Activated CD8-positive, alpha-beta T cell treated with anti-CD3 and anti-CD28 coated beads, Interleukin-2, amount 10 ng/mL, durations not matched to agents 7 days and 5 days (primary cell): ENCODE data around the gene CPSF7. TPM values are rescaled to one million over a fixed set of nuclear protein-coding genes. Genes with fewer than 3 reads are reported as not detected.
A peak's percentile ranks its signal among the peaks of the same experiment; 100 is the strongest.
"Not testable (repeated sequence)": the region's sequence is repeated elsewhere in the genome, so short reads cannot be mapped to it uniquely, and the experiment has no call there.

ENCODE experiments used
- ATAC-seq: fragments of 150-1000 bp; cut with Tn5 transposase; one replicate; pipeline ENCODE4 v1.10.0; 2021; ENCODE audit warnings: moderate library complexity
- CTCF ChIA-PET: fragments of 350-600 bp; sonication (Branson Sonifier 250); formaldehyde crosslinking; loops from one replicate; lab custom pipeline; 2021; ENCODE audit warnings: antibody characterized with exemption; lab: Charles Lee
- POLR2A ChIA-PET: fragments of 350-600 bp; sonication (Branson Sonifier 250); formaldehyde crosslinking; loops from one replicate; lab custom pipeline; 2021; ENCODE audit warnings: antibody characterized with exemption; lab: Charles Lee
- DNase-seq: peaks from one replicate; pipeline ENCODE4 v3.0.0-alpha.2; 2020
- H3K27ac Mint-ChIP-seq: one replicate; pipeline ENCODE4 v1.8.0; 2021; ENCODE audit warnings: mild to moderate bottlenecking, mixed read lengths
- H3K27me3 Mint-ChIP-seq: one replicate; pipeline ENCODE4 v1.8.0; 2021; ENCODE audit warnings: low read depth, mixed read lengths
- H3K36me3 Mint-ChIP-seq: one replicate; pipeline ENCODE4 v1.8.0; 2021; ENCODE audit warnings: low read depth, mixed read lengths
- H3K4me1 Mint-ChIP-seq: one replicate; pipeline ENCODE4 v1.8.0; 2021; ENCODE audit warnings: low read depth, mixed read lengths
- H3K4me3 Mint-ChIP-seq: one replicate; pipeline ENCODE4 v1.8.0; 2021; ENCODE audit warnings: mild to moderate bottlenecking, mixed read lengths
- H3K9me3 Mint-ChIP-seq: one replicate; pipeline ENCODE4 v1.8.0; 2022; ENCODE audit warnings: mixed read lengths; ENCODE audit not compliant: insufficient read depth
- total RNA-seq, 2 experiments: library from RNA; stranded (reverse); gene quantifications; one replicate each; pipeline ENCODE4 v1.2.3, GENCODE V29; 2021

CPSF7 gene
- total RNA-seq, 2 experiments from 2014 or later, result 94.8 to 98.4 TPM

DNA sequence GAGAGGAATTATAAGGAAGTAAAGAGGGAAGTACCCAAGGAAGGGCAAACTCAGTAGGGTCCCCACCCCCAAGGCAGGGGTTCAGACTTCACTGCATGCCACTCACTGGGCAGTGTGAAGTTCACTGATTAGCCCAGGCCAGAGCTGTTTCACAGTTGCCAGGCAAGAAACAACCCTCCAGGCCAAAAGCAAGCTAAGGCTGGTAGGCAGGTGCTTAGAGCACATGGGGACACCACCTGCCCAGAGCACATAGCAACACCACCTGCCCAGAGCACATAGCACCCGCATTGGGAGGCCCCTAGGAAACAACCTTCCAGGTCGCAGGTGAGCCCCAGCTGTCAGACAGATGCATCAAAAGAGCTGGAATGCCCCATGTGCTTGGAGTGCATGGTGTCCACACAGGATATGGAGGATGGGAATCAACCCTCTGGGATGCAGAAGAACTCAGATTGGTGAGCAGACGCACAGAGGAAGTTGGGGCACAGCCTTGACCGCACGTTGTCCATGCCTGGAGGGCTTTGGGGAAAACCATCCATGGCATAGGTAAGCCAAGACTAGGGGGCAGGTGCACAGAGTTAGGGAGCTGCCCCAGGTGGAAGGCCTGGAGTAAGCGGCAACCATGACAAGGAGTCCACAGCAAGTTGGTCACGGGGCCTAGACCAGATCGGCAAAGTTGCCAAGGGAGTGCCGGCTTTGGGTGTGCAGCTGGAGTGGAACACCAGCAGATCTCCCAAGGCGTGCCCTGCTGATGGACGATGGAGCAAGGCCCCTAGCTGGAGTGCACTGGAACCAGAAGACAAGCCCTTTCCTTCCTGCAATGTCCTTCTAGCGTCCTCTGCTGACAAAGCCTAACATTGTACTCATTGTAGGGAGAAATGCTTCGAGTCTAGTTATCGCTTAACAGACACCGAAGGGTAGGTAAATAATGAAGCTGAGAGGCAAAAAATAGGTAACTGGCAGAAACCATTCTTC, 45.2 kb downstream of the CPSF7 start:
- ChIA-PET CTCF (interaction anchor here (1.0 to 7.8 kb wide), 26 partner anchors 9 to 483 kb away, joined by 3 to 390 read pairs (median 8); partner anchors contain the start of genes CYB561A3, DDB1, TKFC and TMEM138), POLR2A (interaction anchor here (2.0 to 2.4 kb wide), 3 partner anchors 23 to 51 kb away, joined by 6 to 11 read pairs (median 9); partner anchors contain the start of genes CYB561A3 and TMEM138)
- Mint-ChIP-seq H3K4me3 (no peak overlapping the region), H3K4me1 (peaks cover 7% of the 10 kb centered on the region), H3K9me3 (no peaks in the 10 kb centered on the region), H3K27ac (no peak overlapping the region), H3K36me3 (no peaks in the 10 kb centered on the region), H3K27me3 (peaks cover 3% of the 10 kb centered on the region)
- ATAC-seq, result no peak
- no peak for DNase-seq

DNA sequence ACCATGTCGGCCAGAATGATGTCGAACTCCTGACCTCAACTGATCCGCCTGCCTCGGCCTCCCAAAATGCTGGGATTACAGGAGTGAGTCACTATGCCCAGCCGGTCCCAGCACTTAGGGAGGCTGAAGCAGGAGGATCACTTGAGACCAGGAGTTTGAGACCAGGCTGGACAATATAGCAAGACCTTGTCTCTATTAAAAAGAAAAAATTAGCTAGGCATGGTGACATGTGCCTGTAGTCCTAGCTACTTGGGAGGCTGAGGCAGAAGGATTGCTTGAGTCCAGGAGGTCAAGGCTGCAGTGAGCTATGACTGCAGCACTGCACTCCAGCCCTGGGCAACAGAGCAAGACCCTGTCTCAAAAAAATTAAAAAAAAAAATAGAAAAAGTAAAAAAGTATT, 45.9 kb downstream of the CPSF7 start:
- ChIA-PET CTCF (interaction anchor here (2.5 to 7.8 kb wide), 6 partner anchors 11 to 130 kb away, joined by 20 to 390 read pairs (median 42); partner anchors contain the start of genes CYB561A3, DDB1, TKFC and TMEM138), POLR2A (interaction anchor here (2.3 kb wide), 1 partner anchor 50 kb away, joined by 6 read pairs; no protein-coding TSS in a partner anchor)
- not testable (repeated sequence) for H3K4me3 Mint-ChIP-seq, H3K27me3 Mint-ChIP-seq, H3K27ac Mint-ChIP-seq, H3K36me3 Mint-ChIP-seq, ATAC-seq, H3K4me1 Mint-ChIP-seq, H3K9me3 Mint-ChIP-seq, DNase-seq

DNA sequence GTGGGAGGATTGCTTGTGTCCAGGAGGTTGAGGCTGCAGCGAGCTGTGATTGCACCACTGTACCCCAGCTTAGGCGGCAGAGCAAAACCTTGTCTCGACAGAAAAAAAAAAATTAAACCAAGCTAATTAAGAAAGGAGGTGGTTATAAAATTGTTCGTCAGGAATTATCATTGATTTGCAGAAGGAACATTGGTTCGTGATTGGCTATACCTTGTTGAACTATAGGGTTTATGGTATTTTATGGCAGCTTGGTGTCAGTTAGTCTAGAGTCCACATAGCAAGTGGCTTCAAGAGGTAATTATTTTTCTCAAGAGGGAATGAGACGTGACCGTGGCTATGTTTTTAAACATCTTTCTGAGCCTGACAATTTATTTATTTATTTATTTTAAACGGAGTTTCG, 48.9 kb downstream of the CPSF7 start:
- Mint-ChIP-seq H3K27ac (no peak overlapping the region), H3K27me3 (no peaks in the 10 kb centered on the region), H3K9me3 (no peaks in the 10 kb centered on the region), H3K36me3 (peaks cover 10% of the 10 kb centered on the region), H3K4me1 (peaks cover 7% of the 10 kb centered on the region), H3K4me3 (no peak overlapping the region)
- ChIA-PET CTCF (interaction anchor here (7.8 kb wide), 1 partner anchor 43 kb away, joined by 390 read pairs; the partner anchor contains the start of genes DDB1 and TKFC), POLR2A (interaction anchor here (0.6 to 1.3 kb wide), 2 partner anchors 17 to 1407 kb away, joined by 3 read pairs; no protein-coding TSS in a partner anchor)
- DNase-seq (no peak), ATAC-seq (no peak)

DNA sequence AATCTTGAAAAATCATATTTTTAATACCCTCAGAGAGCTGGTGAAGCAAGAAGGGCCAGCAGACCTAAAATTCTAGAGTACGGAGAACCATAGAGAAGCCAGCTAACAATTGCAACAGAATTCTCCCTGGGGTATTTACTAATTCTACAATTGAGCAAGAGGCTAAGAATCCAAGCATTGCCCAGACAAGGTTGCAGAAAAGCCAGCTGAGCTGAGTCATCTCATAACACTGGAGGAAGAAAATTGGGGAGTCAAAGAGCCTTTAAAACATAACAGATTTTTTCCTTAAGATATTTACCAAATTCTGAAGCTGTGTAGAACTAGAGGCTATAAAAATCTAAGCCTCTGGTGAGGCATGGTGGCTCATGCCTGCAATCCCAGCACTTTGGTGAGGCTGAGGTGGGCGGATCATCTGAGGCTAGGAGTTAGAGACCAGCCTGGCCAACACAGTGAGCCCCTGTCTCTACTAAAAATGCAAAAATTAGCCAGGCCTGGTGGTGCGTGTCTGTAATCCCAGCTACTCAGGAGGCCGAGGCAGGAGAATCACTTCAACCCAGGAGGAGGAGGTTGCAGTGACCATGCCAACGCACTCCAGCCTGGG, 51.0 kb downstream of the CPSF7 start:
- POLR2A ChIA-PET, result no interaction called here
- CTCF ChIA-PET, result interaction anchor here (1.0 kb wide), 1 partner anchor 43 kb away, joined by 3 read pairs; no protein-coding TSS in a partner anchor
- Mint-ChIP-seq H3K27ac (no peak overlapping the region), H3K9me3 (no peaks in the 10 kb centered on the region), H3K27me3 (no peaks in the 10 kb centered on the region), H3K4me3 (no peak overlapping the region), H3K36me3 (peaks cover 22% of the 10 kb centered on the region), H3K4me1 (no peaks in the 10 kb centered on the region)
- DNase-seq, result no peak
- ATAC-seq, result no peak

DNA sequence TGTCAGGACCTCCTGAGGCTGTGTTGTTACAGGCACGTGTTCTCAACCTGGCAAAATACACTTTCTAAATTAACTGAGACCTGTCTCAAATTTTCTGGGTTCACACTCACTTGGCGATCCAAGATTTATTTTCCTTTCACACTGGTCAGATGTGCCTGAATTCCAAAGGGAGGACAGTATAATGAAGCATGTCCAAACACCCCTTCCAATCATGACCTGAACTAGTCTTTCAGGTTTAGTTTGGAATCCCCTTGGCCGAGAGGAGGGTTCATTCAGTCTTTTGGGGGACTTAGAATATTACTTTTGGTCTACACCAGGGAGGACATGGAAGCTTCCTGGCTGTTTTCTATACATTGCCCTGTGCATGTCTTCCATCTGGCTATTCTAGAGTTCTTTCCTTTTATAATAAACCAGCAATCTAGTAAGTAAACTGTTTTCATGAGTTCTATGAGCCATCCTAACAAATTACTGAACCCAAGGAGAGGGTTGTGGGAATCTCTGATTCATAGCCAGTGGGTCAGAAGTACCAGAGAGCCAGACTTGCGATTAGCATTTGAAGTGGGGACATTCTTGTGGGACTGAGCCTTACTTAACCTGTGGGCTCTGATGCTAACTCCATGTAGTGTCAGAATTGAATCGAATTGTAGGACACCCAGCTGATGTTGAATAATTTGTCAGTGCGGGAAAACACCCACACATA, 52.2 kb downstream of the CPSF7 start:
- no peak for ATAC-seq
- no peaks in the 10 kb centered on the region for H3K27me3 Mint-ChIP-seq
- H3K27ac Mint-ChIP-seq, result no peak overlapping the region
- H3K36me3 Mint-ChIP-seq, result peaks cover 27% of the 10 kb centered on the region
- H3K9me3 Mint-ChIP-seq, result peaks cover 4% of the 10 kb centered on the region
- no peaks in the 10 kb centered on the region for H3K4me1 Mint-ChIP-seq
- DNase-seq, result no peak
- no peak overlapping the region for H3K4me3 Mint-ChIP-seq
- POLR2A ChIA-PET, result no interaction called here
- CTCF ChIA-PET, result interaction anchor here (1.2 to 1.5 kb wide), 2 partner anchors 22 to 41 kb away, joined by 4 to 10 read pairs; no protein-coding TSS in a partner anchor

DNA sequence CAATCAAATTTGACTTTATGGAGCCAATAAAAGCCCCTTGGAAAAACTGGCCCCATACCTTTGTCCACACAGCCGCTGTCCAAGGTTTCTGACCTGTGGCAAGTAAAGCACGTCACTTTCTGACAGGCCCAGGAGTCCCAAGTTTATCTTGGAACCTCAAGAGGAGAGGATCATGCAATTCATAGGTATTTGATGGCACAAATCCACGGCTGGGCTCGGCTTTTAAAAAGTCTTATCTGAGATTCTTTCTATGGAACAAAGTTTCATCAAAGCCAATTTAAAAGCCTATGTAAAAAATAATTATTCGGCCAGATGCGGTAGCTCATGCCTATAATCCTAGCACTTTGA, 54.0 kb downstream of the CPSF7 start:
- POLR2A ChIA-PET, result interaction anchor here (2.3 kb wide), 1 partner anchor 13 kb away, joined by 6 read pairs; the partner anchor contains the start of gene TMEM138

DNA sequence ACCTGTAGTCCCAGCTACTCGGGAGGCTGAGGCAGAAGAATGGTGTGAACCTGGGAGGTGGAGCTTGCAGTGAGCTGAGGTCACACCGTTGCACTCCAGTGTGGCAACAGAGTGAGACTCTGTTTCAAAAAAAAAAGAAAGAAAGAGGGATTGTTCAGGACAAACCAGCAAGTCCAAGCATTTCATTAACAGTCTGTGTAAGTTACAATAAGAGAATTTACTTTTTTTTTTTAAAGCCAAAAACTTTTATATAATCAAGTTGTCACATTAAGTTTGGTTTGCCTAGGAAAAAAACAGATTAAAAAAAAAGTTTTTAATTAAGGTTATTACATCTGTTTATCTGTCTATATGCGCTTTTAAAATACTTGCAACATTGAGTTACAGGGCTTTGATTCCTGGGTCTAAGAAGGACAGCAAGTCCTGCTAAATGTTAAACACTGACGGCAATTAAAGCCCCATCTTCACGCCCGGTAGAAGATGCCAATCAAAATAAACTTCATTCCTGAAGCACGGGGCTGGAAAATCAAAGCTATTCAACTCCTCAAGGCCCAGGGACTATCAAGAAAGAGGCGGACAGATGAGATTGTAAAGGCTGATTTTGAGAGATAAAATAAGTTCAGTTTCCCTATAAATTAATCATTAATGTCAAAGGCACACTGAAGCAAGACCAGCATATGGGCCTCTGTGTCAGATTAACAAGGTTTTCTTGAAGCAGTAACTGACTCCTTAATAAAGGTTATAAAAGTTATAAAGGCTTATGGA, 56.9 kb downstream of the CPSF7 start:
- DNase-seq (no peak), ATAC-seq (no peak)
- Mint-ChIP-seq H3K4me1 (peaks cover 14% of the 10 kb centered on the region), H3K9me3 (peaks cover 4% of the 10 kb centered on the region), H3K27ac (no peak overlapping the region), H3K27me3 (no peaks in the 10 kb centered on the region), H3K36me3 (peaks cover 62% of the 10 kb centered on the region), H3K4me3 (no peak overlapping the region)
- ChIA-PET POLR2A (interaction anchor here (1.1 kb wide), 1 partner anchor 11 kb away, joined by 4 read pairs; the partner anchor contains the start of genes CYB561A3 and TMEM138), CTCF (interaction anchor here (1.0 kb wide), 2 partner anchors 13 to 37 kb away, joined by 3 to 5 read pairs; no protein-coding TSS in a partner anchor)

More for the DNA sequence above, 54.0 kb downstream of the CPSF7 start:
- Mint-ChIP-seq H3K4me3 (no peak overlapping the region), H3K4me1 (peaks cover under 1% of the 10 kb centered on the region), H3K27ac (no peak overlapping the region), H3K36me3 (peaks cover 38% of the 10 kb centered on the region), H3K27me3 (no peaks in the 10 kb centered on the region), H3K9me3 (peaks cover 4% of the 10 kb centered on the region)
- no peak for DNase-seq
- CTCF ChIA-PET, result interaction anchor here (1.2 to 3.1 kb wide), 4 partner anchors 10 to 70 kb away, joined by 3 to 24 read pairs (median 6); no protein-coding TSS in a partner anchor
- ATAC-seq, result no peak

- ChIA-PET POLR2A (interaction anchor here (1.2 to 1.3 kb wide), 2 partner anchors 8 to 36 kb away, joined by 3 to 5 read pairs; partner anchors contain the start of genes CYB561A3 and TMEM138), CTCF (interaction anchor here (1.1 to 4.0 kb wide), 4 partner anchors 8 to 34 kb away, joined by 3 to 35 read pairs (median 8); no protein-coding TSS in a partner anchor)
- H3K27ac Mint-ChIP-seq, result peak overlapping the region; percentile 18
- DNase-seq (no peak), ATAC-seq (no peak)
- peaks cover 68% of the 10 kb centered on the region for H3K36me3 Mint-ChIP-seq
- H3K4me1 Mint-ChIP-seq, result peaks cover 14% of the 10 kb centered on the region
- peaks cover 4% of the 10 kb centered on the region for H3K9me3 Mint-ChIP-seq
- no peaks in the 10 kb centered on the region for H3K27me3 Mint-ChIP-seq
- H3K4me3 Mint-ChIP-seq, result no peak overlapping the region
Observed at GRCh38 chr11:61370349-61371005, 59.3 kb downstream of the CPSF7 start.

- POLR2A ChIA-PET, result interaction anchor here (0.6 to 1.0 kb wide), 2 partner anchors 34 to 340 kb away, joined by 3 to 4 read pairs; no protein-coding TSS in a partner anchor
- no peak overlapping the region for H3K4me3 Mint-ChIP-seq
- peaks cover 4% of the 10 kb centered on the region for H3K9me3 Mint-ChIP-seq
- DNase-seq (no peak), ATAC-seq (no peak)
- CTCF ChIA-PET, result interaction anchor here (0.8 to 4.0 kb wide), 4 partner anchors 15 to 34 kb away, joined by 3 to 35 read pairs (median 8); no protein-coding TSS in a partner anchor
- H3K36me3 Mint-ChIP-seq, result peaks cover 65% of the 10 kb centered on the region
- H3K27ac Mint-ChIP-seq, result peak overlapping the region; percentile 18
- H3K4me1 Mint-ChIP-seq, result peaks cover 14% of the 10 kb centered on the region
- H3K27me3 Mint-ChIP-seq, result no peaks in the 10 kb centered on the region
Observed at GRCh38 chr11:61369372-61370348, 60.1 kb downstream of the CPSF7 start.
